Esophagus muscularis mucosa (tissue), 3 donors: ENCODE data around the gene STK32B.

Experiments used
- CTCF ChIP-seq, 3 experiments: fragments of 200-600 bp in 2 of 3; fragments of 450-650 bp in 1 of 3; sonication (generic) in 2 of 3; IDR thresholded peaks; one replicate each; pipeline ENCODE4 v1.5.1; 2017 to 2019; ENCODE audit warnings: antibody characterized with exemption in 3 of 3, mild to moderate bottlenecking in 2 of 3, moderate library complexity in 1 of 3
- POLR2A ChIP-seq: fragments of 450-650 bp; IDR thresholded peaks from one replicate; pipeline ENCODE4 v1.6.1; 2017; ENCODE audit warnings: antibody characterized with exemption, moderate library complexity, mild to moderate bottlenecking, low read depth
- POLR2AphosphoS5 ChIP-seq, 2 donors: sonication (generic); formaldehyde crosslinking; IDR thresholded peaks; one replicate each; pipeline ENCODE4 v1.6.1; 2017; ENCODE audit warnings: antibody characterized with exemption in 2 of 2

DNA sequence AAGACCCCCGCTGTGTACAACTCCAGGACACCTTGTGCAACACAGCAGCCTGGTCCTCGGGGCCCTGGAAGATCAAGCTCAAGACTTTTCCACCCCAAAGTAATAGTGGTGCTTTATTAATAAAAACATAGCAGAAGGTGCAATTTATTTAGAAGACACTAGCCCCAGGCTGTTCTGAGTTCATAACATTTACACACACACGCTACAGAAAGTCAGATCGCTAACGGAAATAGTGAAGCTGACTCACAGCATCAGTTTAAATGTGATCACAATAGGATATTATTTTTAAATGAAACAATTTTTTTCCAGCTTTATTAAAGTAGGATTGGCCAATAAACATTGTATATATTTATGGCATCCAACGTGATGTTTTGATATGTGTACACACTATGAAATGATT lies 141.0 kb downstream of the STK32B start:
- TF ChIP-seq POLR2AphosphoS5 (IDR thresholded peaks at IDR 0.05) (no peak), CTCF (IDR thresholded peaks at IDR 0.05) (no peak), POLR2A (no peak)
